H9 (cell line): Measurements from ENCODE around the gene F10. TPM values are rescaled to one million over a fixed set of nuclear protein-coding genes. Genes with fewer than 3 reads are reported as not detected.
A peak's percentile ranks its signal among the peaks of the same experiment; 100 is the strongest.

Source experiments
- DNase-seq: peaks from one replicate; pipeline ENCODE4 v3.0.0-alpha.2; 2017
- H2AFZ ChIP-seq: one replicate; pipeline ENCODE4 v1.6.1; 2013; ENCODE audit warnings: mild to moderate bottlenecking, low read length, control low read depth, moderate library complexity
- H2AK5ac ChIP-seq: 2 replicates; pipeline ENCODE4 v1.6.1; 2013; ENCODE audit warnings: low read length, control low read depth, mixed read lengths; ENCODE audit not compliant: insufficient read length
- H2BK120ac ChIP-seq: one replicate; pipeline ENCODE4 v1.6.1; 2013; ENCODE audit warnings: low read depth, mild to moderate bottlenecking, low read length, control low read depth, inconsistent platforms; ENCODE audit not compliant: poor library complexity, severe bottlenecking
- H2BK12ac ChIP-seq: 2 replicates; pipeline ENCODE4 v1.6.1; 2013; ENCODE audit warnings: low read length, control low read depth, mixed read lengths, low read depth; ENCODE audit not compliant: insufficient read length
- H2BK15ac ChIP-seq: 2 replicates; pipeline ENCODE4 v1.6.1; 2013; ENCODE audit warnings: low read depth, low read length, control low read depth
- H2BK20ac ChIP-seq: one replicate; pipeline ENCODE4 v1.6.1; 2013; ENCODE audit warnings: low read depth, mild to moderate bottlenecking, low read length, control low read depth, inconsistent platforms; ENCODE audit not compliant: poor library complexity, severe bottlenecking
- H2BK5ac ChIP-seq: 2 replicates; pipeline ENCODE4 v1.6.1; 2013; ENCODE audit warnings: low read length, control low read depth, mixed read lengths; ENCODE audit not compliant: insufficient read length
- H3K14ac ChIP-seq: 2 replicates; pipeline ENCODE4 v1.6.1; 2013; ENCODE audit warnings: low read length, control low read depth; ENCODE audit not compliant: insufficient read depth
- H3K18ac ChIP-seq: 2 replicates; pipeline ENCODE4 v1.6.1; 2013; ENCODE audit warnings: low read depth, mild to moderate bottlenecking, mixed read lengths, low read length, control low read depth; ENCODE audit not compliant: insufficient read length
- H3K23ac ChIP-seq: 2 replicates; pipeline ENCODE4 v1.6.1; 2013; ENCODE audit warnings: low read length, control low read depth, mixed read lengths, low read depth; ENCODE audit not compliant: insufficient read length
- H3K23me2 ChIP-seq: 2 replicates; pipeline ENCODE4 v1.6.1; 2013; ENCODE audit warnings: low read depth, mild to moderate bottlenecking, mixed read lengths, low read length, control low read depth; ENCODE audit not compliant: insufficient read length, poor library complexity, severe bottlenecking
- H3K27ac ChIP-seq: 2 replicates; pipeline ENCODE4 v1.5.1; 2013; ENCODE audit warnings: low read length, control low read depth, mixed read lengths, low read depth; ENCODE audit not compliant: insufficient read length
- H3K27me3 ChIP-seq: 2 replicates; pipeline ENCODE4 v1.6.1; 2013; ENCODE audit warnings: low read length, control low read depth, inconsistent platforms; ENCODE audit not compliant: insufficient read depth
- H3K4ac ChIP-seq: 2 replicates; pipeline ENCODE4 v1.6.1; 2013; ENCODE audit warnings: low read depth, mild to moderate bottlenecking, control low read depth, inconsistent platforms, low read length, moderate library complexity
- H3K4me1 ChIP-seq: 2 replicates; pipeline ENCODE4 v1.6.1; 2013; ENCODE audit warnings: low read length, control low read depth, inconsistent platforms; ENCODE audit not compliant: insufficient read depth
- H3K4me2 ChIP-seq: 2 replicates; pipeline ENCODE4 v1.6.1; 2013; ENCODE audit warnings: low read length, control low read depth, mixed read lengths; ENCODE audit not compliant: insufficient read length, insufficient read depth
- H3K56ac ChIP-seq: 2 replicates; pipeline ENCODE4 v1.6.1; 2013; ENCODE audit warnings: low read depth, mild to moderate bottlenecking, mixed read lengths, low read length, control low read depth; ENCODE audit not compliant: insufficient read length
- H3K79me1 ChIP-seq: 2 replicates; pipeline ENCODE4 v1.6.1; 2013; ENCODE audit warnings: low read depth, mild to moderate bottlenecking, moderate library complexity, low read length, control low read depth, inconsistent platforms; ENCODE audit not compliant: insufficient read depth, poor library complexity, severe bottlenecking
- H3K79me2 ChIP-seq: 2 replicates; pipeline ENCODE4 v1.6.1; 2013; ENCODE audit warnings: low read length, control low read depth, inconsistent platforms; ENCODE audit not compliant: insufficient read depth
- H3K9ac ChIP-seq: 2 replicates; pipeline ENCODE4 v1.6.1; 2013; ENCODE audit warnings: low read length, control low read depth, mixed read lengths; ENCODE audit not compliant: insufficient read length; ENCODE audit errors: extremely low read depth
- H3K9me3 ChIP-seq: one replicate; pipeline ENCODE4 v1.6.1; 2013; ENCODE audit warnings: low read depth, low read length, inconsistent platforms; ENCODE audit not compliant: control insufficient read depth
- H3T11ph ChIP-seq: one replicate; pipeline ENCODE4 v1.6.1; 2013; ENCODE audit warnings: mild to moderate bottlenecking, low read length, control low read depth, inconsistent platforms
- H4K20me1 ChIP-seq: one replicate; pipeline ENCODE4 v1.6.1; 2013; ENCODE audit not compliant: control insufficient read depth, insufficient read length, insufficient read depth
- H4K5ac ChIP-seq: 2 replicates; pipeline ENCODE4 v1.6.1; 2013; ENCODE audit warnings: low read depth, mild to moderate bottlenecking, mixed read lengths, low read length, control low read depth; ENCODE audit not compliant: insufficient read length
- H4K8ac ChIP-seq: replicated peaks from 2 replicates; pipeline ENCODE4 v1.6.1; 2013; ENCODE audit warnings: low read length, control low read depth, mixed read lengths, low read depth; ENCODE audit not compliant: insufficient read length
- H4K91ac ChIP-seq: 2 replicates; pipeline ENCODE4 v1.6.1; 2013; ENCODE audit warnings: low read depth, mild to moderate bottlenecking, moderate library complexity, mixed read lengths, low read length, control low read depth; ENCODE audit not compliant: insufficient read length
- H3K27ac Mint-ChIP-seq, 3 experiments: 2 replicates in 2 of 3; 3 replicates in 1 of 3; pipeline ENCODE4 v1.8.0; 2020 to 2021; ENCODE audit warnings: mixed read lengths in 3 of 3, mild to moderate bottlenecking in 1 of 3, moderate library complexity in 1 of 3
- H3K27me3 Mint-ChIP-seq: 2 replicates; pipeline ENCODE4 v1.8.0; 2021; ENCODE audit warnings: low read depth, mild to moderate bottlenecking, moderate library complexity, mixed read lengths
- H3K36me3 Mint-ChIP-seq, 3 experiments: 2 replicates in 2 of 3; 3 replicates in 1 of 3; pipeline ENCODE4 v1.8.0; 2020 to 2021; ENCODE audit warnings: low read depth in 3 of 3, mixed read lengths in 3 of 3; ENCODE audit not compliant: insufficient read depth in 1 of 3
- H3K4me1 Mint-ChIP-seq, 2 experiments: 2 replicates each; pipeline ENCODE4 v1.8.0; 2020; ENCODE audit warnings: mixed read lengths in 2 of 2
- H3K4me3 Mint-ChIP-seq, 2 experiments: 2 replicates in 1 of 2; 3 replicates in 1 of 2; pipeline ENCODE4 v1.8.0; 2020 to 2021; ENCODE audit warnings: mild to moderate bottlenecking in 2 of 2, mixed read lengths in 2 of 2, moderate library complexity in 1 of 2
- H3K9me3 Mint-ChIP-seq, 2 experiments: 2 replicates in 1 of 2; 3 replicates in 1 of 2; pipeline ENCODE4 v1.8.0; 2020; ENCODE audit warnings: mild to moderate bottlenecking in 2 of 2, mixed read lengths in 2 of 2, moderate library complexity in 1 of 2
- CTCF ChIP-seq: fragments of 200-600 bp; sonication (generic); conservative IDR thresholded peaks from 3 replicates; pipeline ENCODE4 v1.8.0; 2021; ENCODE audit warnings: antibody characterized with exemption, mild to moderate bottlenecking
- WGBS: extraction: QIAGEN DNeasy Blood & Tissue Kit; methylation state at CpG from one replicate; pipeline ENCODE4 v1.1.7; 2013; ENCODE audit warnings: missing lambda C conversion rate, low lambda C conversion rate, mixed read lengths; ENCODE audit not compliant: insufficient read length; ENCODE audit errors: extremely low coverage; 5-methylcytosine and 5-hydroxymethylcytosine counted together
- total RNA-seq: library from RNA; stranded (reverse); gene quantifications from 2 replicates; pipeline ENCODE4 v1.2.1, GENCODE V29; 2021

Gene F10
- total RNA-seq, 1 experiment from 2014 or later: 1.7 TPM

GRCh38 chr13:113088691-113089020, 33.9 kb upstream of the F10 start:
- Histone ChIP-seq H2BK15ac (no peak overlapping the region), H3K23ac (no peak overlapping the region), H3K23me2 (no peaks in the 10 kb centered on the region), H4K8ac (no peak overlapping the region), H2BK20ac (no peak overlapping the region), H2BK5ac (no peak overlapping the region), H3K56ac (no peak overlapping the region), H4K5ac (no peak overlapping the region), H3K4ac (no peak overlapping the region), H4K91ac (no peak overlapping the region), H2BK12ac (no peak overlapping the region), H3K9me3 (no peaks in the 10 kb centered on the region), H3K79me1 (no peaks in the 10 kb centered on the region), H2AFZ (no peak overlapping the region), H2BK120ac (no peak overlapping the region), H3T11ph (no peak overlapping the region), H3K4me2 (no peak overlapping the region), H3K27ac (no peak overlapping the region), H3K4me1 (no peaks in the 10 kb centered on the region; the same call in 1 of the 2 replicates), H3K27me3 (no peaks in the 10 kb centered on the region), H3K79me2 (no peaks in the 10 kb centered on the region), H3K18ac (no peak overlapping the region), H2AK5ac (no peak overlapping the region), H4K20me1 (peaks cover 2% of the 10 kb centered on the region), H3K14ac (no peak overlapping the region), H3K9ac (no peak overlapping the region)
- Mint-ChIP-seq H3K4me1 (peaks cover 12 to 18% of the 10 kb centered on the region in 2 experiments), H3K4me3 (no peak overlapping the region), H3K9me3 (no peaks in the 10 kb centered on the region), H3K36me3 (peaks cover 0 to 9% (median 6%) of the 10 kb centered on the region in 3 experiments; a peak in 4 of 7 replicates), H3K27me3 (peaks cover 1% of the 10 kb centered on the region; the same call in 1 of the 2 replicates), H3K27ac (peak overlapping the region in 2 of 3 experiments; percentile 29 to 79; a peak in 2 of 7 replicates)
- TF ChIP-seq CTCF: no peak
- WGBS: no CpG with 5 or more reads among the region's 17 CpGs
- DNase-seq: no peak
